NCI-H1048 (cell line): ENCODE data around the gene CCDC157.

ENCODE experiments used
- DNase-seq: peaks from one replicate; lab custom pipeline; 2025; lab: John Stamatoyannopoulos, UW

The CCDC157 gene

GRCh38 chr22:30356449-30357235, at the start of gene CCDC157, which contains the start of gene SF3A1:
Gene CCDC157 (plus strand): TSS chr22:30357007. CDS start chr22:30366001, 8,994 bp downstream.
Gene SF3A1 (minus strand): TSS chr22:30356894. CDS start chr22:30356792, 102 bp downstream.
- peak; percentile 71 for DNase-seq

- DNase-seq, result no peak
Observed at GRCh38 chr22:30307041-30307574, 49.7 kb upstream of the CCDC157 start.

- no peak for DNase-seq
Observed at GRCh38 chr22:30308093-30308492, 48.7 kb upstream of the CCDC157 start.

DNA sequence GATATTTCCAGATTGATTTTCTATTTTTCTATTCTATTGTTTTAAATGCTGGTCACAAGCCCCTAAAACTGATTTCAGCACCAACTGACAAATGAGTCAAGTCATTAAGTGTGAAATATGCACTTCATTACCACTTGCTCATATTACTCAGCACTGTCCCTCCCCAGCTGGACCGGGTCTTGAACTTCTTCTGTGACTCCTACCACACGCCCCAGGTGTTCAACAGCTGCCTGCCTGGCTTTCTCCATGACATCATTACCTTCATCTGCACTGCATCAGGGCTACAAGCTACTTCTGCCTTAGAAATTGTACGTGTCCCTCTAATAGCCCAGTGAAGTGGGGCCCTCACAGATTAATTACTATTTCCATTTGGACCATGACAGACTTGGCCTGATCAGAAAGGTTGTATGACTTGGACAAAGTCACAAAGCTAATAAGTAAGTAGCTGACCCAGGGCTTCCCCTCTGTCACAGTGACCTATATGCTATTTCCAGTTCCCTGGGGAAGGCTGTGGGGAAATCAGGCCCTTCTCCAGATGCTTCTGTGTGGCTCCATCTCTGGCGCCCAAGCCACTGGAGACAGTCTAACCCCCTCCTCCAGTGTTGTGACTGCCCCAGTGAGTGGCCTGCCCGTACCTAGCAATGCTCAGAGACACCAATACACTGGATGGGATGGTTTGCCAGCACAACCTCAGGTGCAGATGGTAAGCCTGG, 48.1 kb upstream of the CCDC157 start:
- DNase-seq, result no peak

GRCh38 chr22:30309951-30310741, 46.7 kb upstream of the CCDC157 start:
- DNase-seq, result no peak

GRCh38 chr22:30310881-30311771, 45.7 kb upstream of the CCDC157 start:
- no peak for DNase-seq

- no peak for DNase-seq
Observed at GRCh38 chr22:30312053-30312452, 44.8 kb upstream of the CCDC157 start.

DNA sequence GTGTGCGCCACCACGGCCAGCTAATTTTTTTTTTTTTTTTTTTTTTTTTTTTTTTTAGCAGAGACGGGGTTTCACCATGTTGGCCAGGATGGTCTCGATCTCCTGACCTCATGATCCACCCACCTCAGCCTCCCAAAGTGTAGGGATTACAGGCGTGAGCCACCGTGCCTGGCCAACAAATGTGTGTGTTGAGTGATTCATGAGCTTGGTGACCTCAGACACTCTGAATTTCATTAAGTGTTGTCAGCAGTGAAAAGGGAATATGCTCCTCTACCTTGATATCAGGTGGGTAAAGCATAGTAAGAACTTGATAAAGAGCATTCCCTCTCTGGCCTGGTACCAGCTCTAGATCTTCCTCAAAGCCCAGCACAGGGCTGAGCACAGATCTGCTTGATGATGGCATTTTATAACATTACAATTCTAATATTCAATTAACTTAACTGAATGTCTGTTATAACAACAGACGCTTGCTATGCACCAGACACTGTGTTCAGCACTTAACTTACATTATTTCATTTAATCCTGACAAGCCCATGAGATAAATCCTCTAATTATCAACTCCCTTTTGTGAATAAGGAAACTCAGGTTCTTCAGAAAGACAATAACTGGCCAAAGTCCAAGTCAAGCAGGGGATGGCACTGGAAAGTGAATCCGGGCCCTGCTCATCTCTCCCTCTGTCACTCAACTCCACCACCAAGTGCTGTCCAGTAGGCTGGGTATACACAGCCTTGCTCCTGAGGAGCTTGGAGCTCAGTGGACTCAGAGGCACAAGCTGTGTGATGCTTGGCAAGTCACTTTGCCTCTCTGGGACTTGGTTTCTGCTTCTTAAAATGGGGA, 43.1 kb upstream of the CCDC157 start:
- DNase-seq, result no peak

- DNase-seq, result no peak
Observed at GRCh38 chr22:30314915-30315314, 41.9 kb upstream of the CCDC157 start.

- no peak for DNase-seq
Observed at GRCh38 chr22:30315962-30316576, 40.7 kb upstream of the CCDC157 start.

DNA sequence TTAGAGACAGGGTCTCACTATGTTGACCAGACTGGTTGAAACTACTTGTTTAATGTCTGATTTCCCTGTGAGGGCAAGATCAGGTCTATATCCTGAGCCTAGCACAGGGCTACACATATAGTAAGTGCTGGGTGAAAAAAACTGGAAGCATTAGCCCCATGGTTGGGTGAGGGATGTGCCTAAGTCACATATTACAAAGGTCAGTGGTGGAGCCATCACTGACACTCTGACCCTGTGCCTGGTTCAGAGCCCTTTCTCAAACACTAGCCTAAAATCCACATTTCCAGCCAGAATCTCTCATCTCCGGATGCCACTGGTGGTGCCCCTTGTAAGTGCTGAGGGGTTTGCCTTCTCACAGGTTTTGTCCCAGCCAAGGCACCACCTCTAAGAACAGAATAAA, 39.0 kb upstream of the CCDC157 start:
- no peak for DNase-seq

- DNase-seq, result no peak
Observed at GRCh38 chr22:30318799-30319419, 37.9 kb upstream of the CCDC157 start.

- no peak for DNase-seq
Observed at GRCh38 chr22:30320021-30320556, 36.7 kb upstream of the CCDC157 start.

DNA sequence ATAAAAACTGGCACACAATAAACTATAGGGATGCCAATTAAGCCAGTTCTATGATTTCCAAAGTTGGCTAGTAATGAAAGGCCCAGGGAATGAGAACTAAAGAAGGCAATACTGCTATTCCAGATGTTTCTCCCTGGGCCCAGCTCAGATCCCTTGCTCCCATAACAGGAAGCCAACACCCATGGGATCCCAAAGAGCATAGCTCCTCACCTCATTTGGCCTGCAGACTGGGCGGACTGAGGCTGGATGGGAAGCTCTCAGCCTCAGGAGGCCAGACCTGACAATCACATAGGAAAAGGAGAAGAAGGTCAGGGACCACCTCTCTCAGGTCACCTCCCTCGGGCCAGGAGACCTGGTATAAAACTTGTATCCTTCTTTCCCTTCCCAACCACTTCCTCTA, 35.3 kb upstream of the CCDC157 start:
- no peak for DNase-seq

DNA sequence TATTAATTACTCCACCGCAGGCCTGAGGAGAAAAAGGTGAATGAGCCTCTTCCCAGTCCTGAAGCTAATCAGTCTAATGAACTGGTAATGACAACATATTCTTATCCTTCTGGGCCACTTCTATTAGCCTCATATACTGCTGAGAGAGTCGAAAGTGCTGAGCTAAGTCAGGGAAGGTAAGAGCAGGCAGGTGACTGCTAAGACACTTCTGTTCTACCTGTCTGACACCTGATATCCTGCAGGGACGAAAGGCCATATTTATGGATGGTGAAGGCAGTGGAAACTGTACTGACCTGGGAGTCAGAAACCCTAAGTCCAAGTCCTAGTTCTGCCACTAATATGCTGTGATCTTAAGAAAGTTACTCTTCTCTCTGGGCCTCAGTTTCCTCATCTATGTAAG, 33.6 kb upstream of the CCDC157 start:
- DNase-seq, result no peak

- DNase-seq, result no peak
Observed at GRCh38 chr22:30324014-30324730, 32.6 kb upstream of the CCDC157 start.

GRCh38 chr22:30325065-30325720, 31.6 kb upstream of the CCDC157 start:
- no peak for DNase-seq

- DNase-seq, result no peak
Observed at GRCh38 chr22:30325724-30326254, 31.0 kb upstream of the CCDC157 start.
